ENCODE results near the gene WBP4.

Gene WBP4

GRCh38 chr13:41048640-41049039 is 12.7 kb upstream of the WBP4 start:
- no peak for DNase-seq (ENCODE audit: low read depth in 2 of 2, low spot score in 1 of 2)

GRCh38 chr13:41049480-41050440 is 11.5 kb upstream of the WBP4 start:
- DNase-seq (ENCODE audit: low read depth in 2 of 2, low spot score in 1 of 2) = no peak

GRCh38 chr13:41052441-41052840 is 8.9 kb upstream of the WBP4 start:
- DNase-seq (ENCODE audit: low read depth in 2 of 2, low spot score in 1 of 2) = no peak

GRCh38 chr13:41053384-41053826 is 7.9 kb upstream of the WBP4 start:
- DNase-seq (ENCODE audit: low read depth in 2 of 2, low spot score in 1 of 2) = no peak

- no peak for DNase-seq (ENCODE audit: low read depth in 2 of 2, low spot score in 1 of 2)
These were observed 7.0 kb upstream of the WBP4 start for GRCh38 chr13:41054212-41054877.

GRCh38 chr13:41054919-41055619 is 6.2 kb upstream of the WBP4 start:
- DNase-seq (ENCODE audit: low read depth in 2 of 2, low spot score in 1 of 2) = no peak

GRCh38 chr13:41056194-41056593 is 5.1 kb upstream of the WBP4 start:
- DNase-seq (ENCODE audit: low read depth in 2 of 2, low spot score in 1 of 2) = no peak

- no peak for DNase-seq (ENCODE audit: low read depth in 2 of 2, low spot score in 1 of 2)
These were observed 4.2 kb upstream of the WBP4 start for GRCh38 chr13:41056826-41057711.

- no peak for DNase-seq (ENCODE audit: low read depth in 2 of 2, low spot score in 1 of 2)
These were observed 2.8 kb upstream of the WBP4 start for GRCh38 chr13:41058295-41059070.

GRCh38 chr13:41059456-41060081 is 1.7 kb upstream of the WBP4 start:
- no peak for DNase-seq (ENCODE audit: low read depth in 2 of 2, low spot score in 1 of 2)

- peak; percentile 38 to 45 for DNase-seq (ENCODE audit: low read depth in 2 of 2, low spot score in 1 of 2)
These were observed 1.1 kb upstream of the WBP4 start for GRCh38 chr13:41060082-41060723.

- peak; percentile 62 to 73 for DNase-seq (ENCODE audit: low read depth in 2 of 2, low spot score in 1 of 2)
These were observed 610 bp upstream of the WBP4 start for GRCh38 chr13:41060724-41061074.

- DNase-seq (ENCODE audit: low read depth in 2 of 2, low spot score in 1 of 2) = no peak
These were observed 867 bp downstream of the WBP4 start for GRCh38 chr13:41061914-41062837.

GRCh38 chr13:41064493-41064892 is 3.2 kb downstream of the WBP4 start:
- no peak for DNase-seq (ENCODE audit: low read depth in 2 of 2, low spot score in 1 of 2)

- DNase-seq (ENCODE audit: low read depth in 2 of 2, low spot score in 1 of 2) = no peak
These were observed 3.8 kb downstream of the WBP4 start for GRCh38 chr13:41065078-41065477.

GRCh38 chr13:41074523-41074922 is 13.2 kb downstream of the WBP4 start:
- no peak for DNase-seq (ENCODE audit: low read depth in 2 of 2, low spot score in 1 of 2)

- DNase-seq (ENCODE audit: low read depth in 2 of 2, low spot score in 1 of 2) = no peak
These were observed 13.7 kb downstream of the WBP4 start for GRCh38 chr13:41075034-41075433.

- DNase-seq (ENCODE audit: low read depth in 2 of 2, low spot score in 1 of 2) = no peak
These were observed 14.2 kb downstream of the WBP4 start for GRCh38 chr13:41075485-41075884.

Data from stimulated activated CD8-positive, alpha-beta memory T cell treated with anti-CD3 and anti-CD28 coated beads, Interleukin-4, amount 100 ng/mL, for 1 hour (primary cell).